Effector memory CD4-positive, alpha-beta T cell (primary cell): ENCODE results near the gene RFTN1.

Experiments
- DNase-seq, 3 donors: peaks; one replicate each; pipeline ENCODE4 v3.0.0-alpha.2; 2020
- H3K27ac ChIP-seq: 2 replicates; pipeline ENCODE4 v1.7.0; 2013; ENCODE audit warnings: mild to moderate bottlenecking, low read length, moderate library complexity; ENCODE audit not compliant: insufficient read depth, poor library complexity, severe bottlenecking
- H3K27me3 ChIP-seq: replicated peaks from 2 replicates; pipeline ENCODE4 v1.7.0; 2013; ENCODE audit warnings: mild to moderate bottlenecking, low read length; ENCODE audit not compliant: insufficient read depth, control insufficient read depth, poor library complexity, severe bottlenecking
- H3K36me3 ChIP-seq: 2 replicates; pipeline ENCODE4 v1.7.0; 2013; ENCODE audit warnings: mild to moderate bottlenecking, low read length, moderate library complexity; ENCODE audit not compliant: control insufficient read depth, insufficient read depth
- H3K4me1 ChIP-seq: 2 replicates; pipeline ENCODE4 v1.7.0; 2013; ENCODE audit warnings: low read length, mild to moderate bottlenecking; ENCODE audit not compliant: control insufficient read depth, insufficient read depth, poor library complexity, severe bottlenecking
- H3K4me3 ChIP-seq: 2 replicates; pipeline ENCODE4 v1.7.0; 2013; ENCODE audit warnings: low read length, low read depth, mild to moderate bottlenecking; ENCODE audit not compliant: insufficient read depth, poor library complexity, severe bottlenecking
- H3K9me3 ChIP-seq: 2 replicates; pipeline ENCODE4 v1.7.0; 2013; ENCODE audit warnings: mild to moderate bottlenecking, low read length, moderate library complexity; ENCODE audit not compliant: control insufficient read depth

The RFTN1 gene

GRCh38 chr3:16378415-16378814 is 135.1 kb downstream of the RFTN1 start:
- DNase-seq: no peak
- no peak overlapping the region for H3K4me3 ChIP-seq
- no peaks in the 10 kb centered on the region for H3K36me3 ChIP-seq
- H3K27ac ChIP-seq: peak overlapping the region; percentile 35
- H3K27me3 ChIP-seq: no peaks in the 10 kb centered on the region
- no peaks in the 10 kb centered on the region for H3K9me3 ChIP-seq
- H3K4me1 ChIP-seq: peaks cover 21% of the 10 kb centered on the region

- H3K27ac ChIP-seq: peak overlapping the region; percentile 35
- H3K36me3 ChIP-seq: no peaks in the 10 kb centered on the region
- H3K27me3 ChIP-seq: no peaks in the 10 kb centered on the region
- H3K9me3 ChIP-seq: no peaks in the 10 kb centered on the region
- H3K4me1 ChIP-seq: peaks cover 21% of the 10 kb centered on the region
- H3K4me3 ChIP-seq: no peak overlapping the region
- no peak for DNase-seq
Observed at GRCh38 chr3:16377847-16378302, 135.6 kb downstream of the RFTN1 start.

GRCh38 chr3:16377196-16377595 is 136.3 kb downstream of the RFTN1 start:
- H3K27me3 ChIP-seq: no peaks in the 10 kb centered on the region
- H3K9me3 ChIP-seq: no peaks in the 10 kb centered on the region
- H3K36me3 ChIP-seq: no peaks in the 10 kb centered on the region
- peaks cover 21% of the 10 kb centered on the region for H3K4me1 ChIP-seq
- DNase-seq: no peak
- no peak overlapping the region for H3K4me3 ChIP-seq
- H3K27ac ChIP-seq: peak overlapping the region; percentile 5

- H3K36me3 ChIP-seq: no peaks in the 10 kb centered on the region
- H3K27ac ChIP-seq: no peak overlapping the region
- DNase-seq: no peak
- H3K4me3 ChIP-seq: no peak overlapping the region
- no peaks in the 10 kb centered on the region for H3K9me3 ChIP-seq
- no peaks in the 10 kb centered on the region for H3K27me3 ChIP-seq
- peaks cover 21% of the 10 kb centered on the region for H3K4me1 ChIP-seq
Observed at GRCh38 chr3:16375891-16376290, 137.6 kb downstream of the RFTN1 start.

- no peaks in the 10 kb centered on the region for H3K9me3 ChIP-seq
- peaks cover 21% of the 10 kb centered on the region for H3K4me1 ChIP-seq
- no peak overlapping the region for H3K27ac ChIP-seq
- no peak for DNase-seq
- no peaks in the 10 kb centered on the region for H3K27me3 ChIP-seq
- H3K4me3 ChIP-seq: no peak overlapping the region
- peaks cover 7% of the 10 kb centered on the region for H3K36me3 ChIP-seq
Observed at GRCh38 chr3:16374935-16375245, 138.6 kb downstream of the RFTN1 start.

GRCh38 chr3:16374047-16374934 is 139.2 kb downstream of the RFTN1 start:
- Histone ChIP-seq H3K9me3 (no peaks in the 10 kb centered on the region), H3K27ac (no peak overlapping the region), H3K36me3 (peaks cover 13% of the 10 kb centered on the region), H3K27me3 (no peaks in the 10 kb centered on the region), H3K4me3 (no peak overlapping the region), H3K4me1 (peaks cover 21% of the 10 kb centered on the region)
- peak in 2 of 3 donors; percentile 2 to 4 for DNase-seq

- DNase-seq: no peak
- Histone ChIP-seq H3K4me3 (no peak overlapping the region), H3K36me3 (peaks cover 19% of the 10 kb centered on the region), H3K4me1 (peaks cover 20% of the 10 kb centered on the region), H3K9me3 (no peaks in the 10 kb centered on the region), H3K27ac (no peak overlapping the region), H3K27me3 (no peaks in the 10 kb centered on the region)
Observed at GRCh38 chr3:16373341-16373946, 140.1 kb downstream of the RFTN1 start.

GRCh38 chr3:16372362-16373292 is 140.9 kb downstream of the RFTN1 start:
- H3K27ac ChIP-seq: no peak overlapping the region
- DNase-seq: no peak
- H3K36me3 ChIP-seq: peaks cover 24% of the 10 kb centered on the region
- no peak overlapping the region for H3K4me3 ChIP-seq
- H3K27me3 ChIP-seq: no peaks in the 10 kb centered on the region
- no peaks in the 10 kb centered on the region for H3K9me3 ChIP-seq
- H3K4me1 ChIP-seq: peaks cover 13% of the 10 kb centered on the region

GRCh38 chr3:16370872-16371740 is 142.4 kb downstream of the RFTN1 start:
- no peak for DNase-seq
- H3K36me3 ChIP-seq: peaks cover 29% of the 10 kb centered on the region
- H3K4me1 ChIP-seq: peaks cover 5% of the 10 kb centered on the region
- H3K9me3 ChIP-seq: no peaks in the 10 kb centered on the region
- H3K27me3 ChIP-seq: no peaks in the 10 kb centered on the region
- H3K4me3 ChIP-seq: no peak overlapping the region
- H3K27ac ChIP-seq: no peak overlapping the region
